PC-9 (cell line): ENCODE measurements around the gene AKNAD1. TPM values are rescaled to one million over a fixed set of nuclear protein-coding genes. Genes with fewer than 3 reads are reported as not detected.
"Not testable (repeated sequence)": the region's sequence is repeated elsewhere in the genome, so short reads cannot be mapped to it uniquely, and the experiment has no call there.

Source experiments
- BruUV-seq: library from RNA; stranded (reverse); fragments of 400-500 nt; replicated peaks from 2 replicates; lab custom pipeline; 2021; lab: Mats Ljungman, UMichigan
- CTCF ChIA-PET: fragments of 300-600 bp; sonication (Branson Sonifier 250); formaldehyde crosslinking; loops from one replicate; lab custom pipeline; 2022; ENCODE audit warnings: antibody characterized with exemption; lab: Charles Lee
- POLR2A ChIA-PET: fragments of 300-600 bp; sonication (Branson Sonifier 250); formaldehyde crosslinking; loops from one replicate; lab custom pipeline; 2022; ENCODE audit warnings: antibody characterized with exemption; ENCODE audit not compliant: unreplicated experiment; lab: Charles Lee
- DNase-seq, 2 experiments: peaks; one replicate each; pipeline versions ENCODE4 v3.0.0 to v3.0.0-alpha.2; 2015 to 2022; ENCODE audit warnings: mixed read lengths in 1 of 2
- H2AFZ ChIP-seq: fragments of 200-600 bp; sonication (generic); 2 replicates; pipeline ENCODE4 v1.8.1; 2017; ENCODE audit warnings: antibody characterized with exemption
- H3F3A ChIP-seq: fragments of 200-600 bp; sonication (generic); 2 replicates; pipeline ENCODE4 v1.8.1; 2017; ENCODE audit warnings: antibody characterized with exemption, mild to moderate bottlenecking, low read depth; ENCODE audit not compliant: insufficient read depth
- H3K27ac ChIP-seq: fragments of 200-600 bp; sonication (generic); 2 replicates; pipeline ENCODE4 v1.6.1; 2016; ENCODE audit warnings: mixed run types
- H3K27me3 ChIP-seq: fragments of 200-600 bp; sonication (generic); 2 replicates; pipeline ENCODE4 v1.6.1; 2016; ENCODE audit warnings: low read depth, mixed run types; ENCODE audit not compliant: insufficient read depth
- H3K36me3 ChIP-seq: fragments of 200-600 bp; sonication (generic); 2 replicates; pipeline ENCODE4 v1.6.1; 2016; ENCODE audit warnings: low read depth, mixed run types
- H3K4me1 ChIP-seq: fragments of 200-600 bp; sonication (generic); replicated peaks from 2 replicates; pipeline ENCODE4 v1.6.1; 2016; ENCODE audit warnings: mixed run types; ENCODE audit not compliant: insufficient read depth
- H3K4me2 ChIP-seq: fragments of 200-600 bp; sonication (generic); 2 replicates; pipeline ENCODE4 v1.6.1; 2017; ENCODE audit warnings: mixed run types
- H3K4me3 ChIP-seq: fragments of 200-600 bp; sonication (generic); 2 replicates; pipeline ENCODE4 v1.6.1; 2016; ENCODE audit warnings: mixed run types
- H3K79me2 ChIP-seq: fragments of 200-600 bp; sonication (generic); 2 replicates; pipeline ENCODE4 v1.6.1; 2017; ENCODE audit warnings: low read depth, mixed run types
- H3K9me2 ChIP-seq: fragments of 200-600 bp; sonication (generic); 2 replicates; pipeline ENCODE4 v1.8.1; 2017; ENCODE audit warnings: mild to moderate bottlenecking; ENCODE audit not compliant: insufficient read depth
- H3K9me3 ChIP-seq: fragments of 200-600 bp; sonication (generic); 2 replicates; pipeline ENCODE4 v1.8.1; 2016; ENCODE audit warnings: low read depth; ENCODE audit not compliant: insufficient read depth
- H4K20me1 ChIP-seq: fragments of 200-600 bp; sonication (generic); 2 replicates; pipeline ENCODE4 v1.8.1; 2017; ENCODE audit not compliant: insufficient read depth
- CTCF ChIP-seq: fragments of 200-600 bp; sonication (generic); conservative IDR thresholded peaks from 2 replicates; pipeline ENCODE4 v1.6.1; 2017; ENCODE audit warnings: mixed run types, antibody characterized with exemption, mild to moderate bottlenecking, moderate library complexity
- EZH2 ChIP-seq: fragments of 200-600 bp; sonication (generic); IDR thresholded peaks from 2 replicates; pipeline ENCODE4 v1.8.0; 2017; ENCODE audit warnings: antibody characterized with exemption, low read depth
- intact Hi-C: fragments of 100-400 bp; cut with micrococcal nuclease; formaldehyde crosslinking; loops from one replicate; pipeline ENCODE4 v1.10.0; 2022; ENCODE audit not compliant: unreplicated experiment
- total RNA-seq: library from RNA; stranded (reverse); gene quantifications from 2 replicates; pipeline ENCODE4 v1.2.3, GENCODE V29; 2021

The AKNAD1 gene
- total RNA-seq, 1 experiment from 2014 or later = not detected

GRCh38 chr1:108785880-108786279 is 71.0 kb downstream of the AKNAD1 start:
- POLR2A ChIA-PET = no interaction called here
- Histone ChIP-seq H3K4me3 (no peak overlapping the region; the same call in 1 of the 2 replicates), H3K36me3 (peaks cover 49% of the 10 kb centered on the region), H3K4me1 (no peaks in the 10 kb centered on the region), H3K27me3 (no peaks in the 10 kb centered on the region), H3K27ac (no peak overlapping the region), H3K9me3 (peaks cover 25% of the 10 kb centered on the region), H3K9me2 (no peaks in the 10 kb centered on the region; the same call in 1 of the 2 replicates), H3K4me2 (no peak overlapping the region), H3F3A (0 out of 2 replicates have a peak, but pooled peaks cover 8% of the 10 kb centered on the region), H2AFZ (no peak overlapping the region), H4K20me1 (no peaks in the 10 kb centered on the region), H3K79me2 (no peaks in the 10 kb centered on the region)
- TF ChIP-seq CTCF = no peak
- TF ChIP-seq EZH2 = no peak
- CTCF ChIA-PET = no interaction called here
- no TSS peak for BruUV-seq
- intact Hi-C loops = no loop called here
- DNase-seq = no peak

- Histone ChIP-seq H3K9me3 (peaks cover 25% of the 10 kb centered on the region), H4K20me1 (no peaks in the 10 kb centered on the region), H3F3A (0 out of 2 replicates have a peak, but pooled peaks cover 8% of the 10 kb centered on the region), H3K4me2 (no peak overlapping the region), H3K9me2 (no peaks in the 10 kb centered on the region; the same call in 1 of the 2 replicates), H3K27me3 (no peaks in the 10 kb centered on the region), H3K27ac (no peak overlapping the region), H3K4me1 (no peaks in the 10 kb centered on the region), H3K4me3 (no peak overlapping the region), H2AFZ (no peak overlapping the region), H3K79me2 (no peaks in the 10 kb centered on the region), H3K36me3 (peaks cover 49% of the 10 kb centered on the region)
- CTCF ChIA-PET = no interaction called here
- intact Hi-C loops = no loop called here
- peak in 1 of 2 experiments; percentile 28 for DNase-seq
- no TSS peak for BruUV-seq
- TF ChIP-seq CTCF = no peak
- TF ChIP-seq EZH2 = no peak
- POLR2A ChIA-PET = no interaction called here
These were observed 71.6 kb downstream of the AKNAD1 start for GRCh38 chr1:108785264-108785663.

DNA sequence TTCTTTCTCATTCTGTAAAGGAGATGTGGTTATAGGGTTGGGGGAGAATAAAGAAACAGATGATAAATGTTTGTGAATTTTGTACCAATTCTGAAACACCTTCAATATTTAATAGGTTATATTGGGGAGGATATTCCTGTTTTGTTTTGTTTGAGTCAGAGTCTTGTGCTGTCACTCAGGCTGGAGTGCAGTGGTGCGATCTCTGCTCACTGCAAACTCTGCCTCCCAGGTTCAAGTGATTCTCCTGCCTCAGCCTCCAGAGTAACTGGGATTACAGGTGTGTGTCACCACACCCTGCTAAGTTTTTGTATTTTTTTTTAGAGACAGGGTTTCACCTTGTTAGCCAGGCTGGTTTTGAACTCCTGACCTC is 75.3 kb downstream of the AKNAD1 start:
- peaks cover 62% of the 10 kb centered on the region for H3K36me3 ChIP-seq
- POLR2A ChIA-PET, intact Hi-C loops, H3K9me2 ChIP-seq, H3K4me2 ChIP-seq, H3K27ac ChIP-seq, DNase-seq, H3K4me3 ChIP-seq, H3F3A ChIP-seq, H3K27me3 ChIP-seq, BruUV-seq, H3K4me1 ChIP-seq, H3K79me2 ChIP-seq, CTCF ChIA-PET, H2AFZ ChIP-seq, H4K20me1 ChIP-seq: not testable (repeated sequence)
- H3K9me3 ChIP-seq = peaks cover 24% of the 10 kb centered on the region
